SKM-1 (cell line): ENCODE measurements around the gene NAPB.
"Not testable (repeated sequence)": the region's sequence is repeated elsewhere in the genome, so short reads cannot be mapped to it uniquely, and the experiment has no call there.

ENCODE experiments used
- DNase-seq: peaks from one replicate; lab custom pipeline; 2025; ENCODE audit not compliant: unreplicated experiment; lab: John Stamatoyannopoulos, UW

The NAPB gene

GRCh38 chr20:23420943-23421931 is at the start of gene NAPB:
Gene NAPB (minus strand): TSS chr20:23421488. CDS start chr20:23421402, 86 bp downstream.
- DNase-seq: peak; percentile 72

GRCh38 chr20:23466961-23467360 is 45.7 kb upstream of the NAPB start:
- DNase-seq: not testable (repeated sequence)

- DNase-seq: no peak
Measured at GRCh38 chr20:23461180-23461579, 39.9 kb upstream of the NAPB start.

- DNase-seq: no peak
Measured at GRCh38 chr20:23459461-23460150, 38.3 kb upstream of the NAPB start.

GRCh38 chr20:23456873-23457272 is 35.6 kb upstream of the NAPB start:
- DNase-seq: no peak

GRCh38 chr20:23456409-23456808 is 35.1 kb upstream of the NAPB start:
- DNase-seq: no peak

- DNase-seq: no peak
Measured at GRCh38 chr20:23455639-23456038, 34.4 kb upstream of the NAPB start.

- DNase-seq: no peak
Measured at GRCh38 chr20:23454816-23455215, 33.5 kb upstream of the NAPB start.

GRCh38 chr20:23453549-23454543 is 32.6 kb upstream of the NAPB start:
- no peak for DNase-seq

- no peak for DNase-seq
Measured at GRCh38 chr20:23452776-23453175, 31.5 kb upstream of the NAPB start, which contains the start of gene CST11. Gene CST11 (minus strand): TSS chr20:23452876. CDS start chr20:23452811, 65 bp downstream.

GRCh38 chr20:23451956-23452487 is 30.7 kb upstream of the NAPB start:
- no peak for DNase-seq

- DNase-seq: no peak
Measured at GRCh38 chr20:23450877-23451276, 29.6 kb upstream of the NAPB start.

- no peak for DNase-seq
Measured at GRCh38 chr20:23449421-23449820, 28.1 kb upstream of the NAPB start.

GRCh38 chr20:23448167-23448566 is 26.9 kb upstream of the NAPB start:
- DNase-seq: no peak

- peak; percentile 8 for DNase-seq
Measured at GRCh38 chr20:23446505-23446904, 25.2 kb upstream of the NAPB start.

- no peak for DNase-seq
Measured at GRCh38 chr20:23445596-23446217, 24.4 kb upstream of the NAPB start.

- DNase-seq: no peak
Measured at GRCh38 chr20:23444859-23445258, 23.6 kb upstream of the NAPB start.

- no peak for DNase-seq
Measured at GRCh38 chr20:23442436-23442835, 21.1 kb upstream of the NAPB start.

- DNase-seq: peak; percentile 13
Measured at GRCh38 chr20:23441850-23442313, 20.6 kb upstream of the NAPB start.

GRCh38 chr20:23440004-23440403 is 18.7 kb upstream of the NAPB start:
- DNase-seq: no peak
